AG20443 (cell line): ENCODE data around the gene TTC28.
A peak's percentile ranks its signal among the peaks of the same experiment; 100 is the strongest.
"Not testable (repeated sequence)": the region's sequence is repeated elsewhere in the genome, so short reads cannot be mapped to it uniquely, and the experiment has no call there.

Experiments
- DNase-seq: peaks from one replicate; pipeline ENCODE4 v3.0.0; 2012; ENCODE audit warnings: low spot score, mixed read lengths

TTC28 gene

DNA sequence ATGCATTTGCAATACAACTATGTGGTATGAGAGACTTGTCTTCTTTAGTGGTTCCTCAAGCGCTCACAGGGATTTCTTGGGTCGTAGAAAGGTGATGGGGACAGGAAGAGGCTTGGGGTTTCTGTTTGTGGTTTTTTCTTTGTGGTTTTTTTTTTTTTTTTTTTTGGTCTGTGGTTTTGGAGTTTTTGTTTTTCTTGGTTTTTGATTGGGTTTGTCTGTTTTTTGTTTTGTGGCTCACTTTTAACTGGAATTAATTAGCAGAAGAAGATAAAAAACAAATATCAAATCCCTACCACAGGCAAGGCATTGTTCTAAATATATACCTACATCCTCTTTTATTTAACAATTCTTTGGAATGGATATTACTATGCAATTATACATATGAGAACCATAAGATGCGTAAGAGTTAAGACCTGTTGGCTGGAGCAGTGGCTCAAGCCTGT, 5.5 kb downstream of the TTC28 start:
- DNase-seq, result peak; percentile 18

DNA sequence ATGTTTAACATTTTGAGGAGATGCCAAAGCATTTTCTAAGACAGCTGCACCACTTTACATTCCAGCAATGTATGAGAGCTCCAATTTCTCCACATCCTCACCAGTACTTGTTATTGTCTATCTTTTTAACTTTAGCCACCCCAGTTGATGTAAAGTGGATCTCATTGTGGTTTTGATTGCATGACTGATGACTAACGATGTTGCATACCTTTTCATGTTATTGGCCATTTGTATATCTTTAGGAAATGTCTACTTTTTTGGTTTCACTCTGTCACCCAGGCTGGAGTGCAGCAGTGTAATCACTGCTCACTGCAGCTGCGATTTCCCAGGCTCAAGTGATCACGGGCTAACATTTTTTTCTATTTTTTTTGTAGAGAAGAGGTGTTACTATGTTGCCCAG, 8.9 kb downstream of the TTC28 start:
- no peak for DNase-seq

DNA sequence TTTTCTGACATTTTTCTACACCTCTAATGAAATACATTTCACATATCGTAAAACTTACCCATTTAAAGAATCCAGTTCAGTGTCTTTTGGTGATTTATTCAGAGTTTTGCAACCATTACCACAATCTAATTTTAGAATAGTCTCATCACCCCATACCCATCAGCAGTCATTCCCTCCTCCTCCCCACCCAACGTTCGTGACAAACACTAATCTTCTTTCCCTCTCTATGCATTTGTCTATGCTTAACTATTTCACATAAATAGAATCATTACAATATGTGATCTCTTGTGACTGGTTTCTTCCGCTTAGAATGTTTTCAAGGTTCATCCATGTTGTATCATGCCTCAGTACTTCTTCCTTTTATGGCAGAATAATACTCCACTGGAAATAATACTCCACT, 9.5 kb downstream of the TTC28 start:
- DNase-seq, result peak; percentile 34

DNA sequence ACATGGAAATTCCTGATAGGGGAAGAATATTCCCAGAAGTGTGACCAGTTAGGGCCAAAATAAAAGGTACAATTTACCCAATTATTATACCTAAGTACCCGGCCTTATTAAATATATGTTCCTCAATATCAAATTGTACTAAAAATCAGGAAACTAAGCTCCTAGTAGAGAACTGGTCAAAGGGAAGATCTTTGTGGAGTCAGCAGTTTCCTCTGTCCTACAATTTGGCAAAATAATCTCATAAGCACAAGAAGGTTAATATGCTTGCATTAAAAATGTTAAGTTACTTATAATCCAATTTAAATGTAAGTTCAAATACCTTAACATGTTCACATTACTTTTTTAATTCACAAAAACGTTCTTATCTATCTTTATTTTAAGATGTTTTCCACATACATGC, 10.3 kb downstream of the TTC28 start:
- DNase-seq, result no peak

GRCh38 chr22:28663569-28663942, 16.1 kb downstream of the TTC28 start:
- DNase-seq, result not testable (repeated sequence)

DNA sequence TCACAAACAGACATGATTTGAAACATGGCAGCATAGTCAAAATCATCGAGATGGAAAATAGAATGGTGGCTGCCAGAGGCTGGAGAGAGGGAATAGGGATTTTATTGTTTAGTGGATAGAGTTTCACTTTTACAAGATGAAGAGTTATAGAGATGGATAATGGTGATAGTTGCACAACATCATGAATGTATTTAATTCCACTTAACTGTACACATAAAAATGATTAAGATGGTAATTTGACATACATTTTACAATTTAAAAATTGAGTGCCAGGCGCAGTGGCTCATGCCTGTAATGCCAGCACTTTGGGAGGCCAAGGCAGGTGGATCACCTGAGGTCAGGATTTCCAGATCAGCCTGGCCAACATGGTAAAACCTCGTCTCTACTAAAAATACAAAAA, 21.2 kb downstream of the TTC28 start:
- no peak for DNase-seq

DNA sequence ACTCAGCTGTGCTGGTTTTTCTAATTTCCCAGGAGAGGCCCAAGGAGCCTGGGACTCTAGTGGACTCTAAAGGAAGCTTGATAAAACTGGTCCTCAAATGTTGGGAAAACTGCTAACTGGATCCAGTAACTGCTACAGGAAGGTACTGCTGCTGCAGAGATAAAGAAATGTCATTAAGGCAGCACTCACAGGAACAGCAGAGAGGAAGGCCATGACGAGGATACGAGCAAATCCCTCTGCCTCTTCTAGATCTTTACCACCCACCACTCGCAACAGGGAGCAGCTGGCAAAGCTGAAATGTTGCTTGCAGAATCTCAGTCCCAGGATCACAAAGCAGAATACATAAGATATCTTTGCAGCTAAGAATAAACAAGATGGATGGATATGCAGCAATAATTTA, 23.5 kb downstream of the TTC28 start:
- no peak for DNase-seq

GRCh38 chr22:28650463-28650862, 29.2 kb downstream of the TTC28 start:
- no peak for DNase-seq

GRCh38 chr22:28648792-28649191, 30.8 kb downstream of the TTC28 start:
- DNase-seq, result no peak

- DNase-seq, result no peak
These were observed 32.4 kb downstream of the TTC28 start for GRCh38 chr22:28647216-28647615.

DNA sequence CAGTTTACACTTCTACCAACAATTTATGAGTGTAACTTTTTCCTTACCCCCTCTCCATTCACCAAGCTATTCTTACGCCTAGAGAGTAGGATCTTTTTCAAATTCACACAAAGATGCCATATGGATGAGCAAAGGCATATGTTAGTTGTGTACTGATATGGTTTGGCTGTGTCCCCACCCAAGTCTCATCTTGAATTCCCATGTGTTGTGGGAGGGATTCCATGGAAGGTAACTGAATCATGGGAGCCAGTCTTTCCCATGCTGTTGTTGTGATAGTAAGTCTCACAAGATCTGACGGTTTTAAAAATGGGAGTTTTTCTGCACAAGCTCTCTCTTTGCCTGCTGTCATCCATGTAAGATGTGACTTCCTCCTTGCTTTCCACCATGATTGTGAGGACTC, 40.3 kb downstream of the TTC28 start:
- no peak for DNase-seq

GRCh38 chr22:28637225-28637624, 42.4 kb downstream of the TTC28 start:
- no peak for DNase-seq

DNA sequence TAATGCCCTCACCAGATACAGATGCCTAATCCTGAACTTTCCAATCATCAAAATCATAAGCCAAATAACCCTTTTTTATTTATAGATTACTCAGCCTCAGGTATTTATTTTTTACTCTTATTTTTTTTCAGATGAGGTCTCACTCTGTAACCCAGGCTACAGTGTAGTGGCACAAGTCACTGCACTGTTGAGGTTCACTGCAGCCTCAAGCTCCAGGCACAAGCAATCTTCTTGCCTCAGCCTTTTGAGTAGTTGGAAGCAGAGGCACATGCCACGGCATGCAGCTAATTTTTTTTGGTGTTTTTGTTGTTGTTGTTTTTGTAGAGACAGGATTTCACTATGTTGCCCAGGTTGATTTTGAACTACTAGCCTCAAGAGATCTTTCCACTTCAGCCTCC, 49.5 kb downstream of the TTC28 start:
- no peak for DNase-seq

DNA sequence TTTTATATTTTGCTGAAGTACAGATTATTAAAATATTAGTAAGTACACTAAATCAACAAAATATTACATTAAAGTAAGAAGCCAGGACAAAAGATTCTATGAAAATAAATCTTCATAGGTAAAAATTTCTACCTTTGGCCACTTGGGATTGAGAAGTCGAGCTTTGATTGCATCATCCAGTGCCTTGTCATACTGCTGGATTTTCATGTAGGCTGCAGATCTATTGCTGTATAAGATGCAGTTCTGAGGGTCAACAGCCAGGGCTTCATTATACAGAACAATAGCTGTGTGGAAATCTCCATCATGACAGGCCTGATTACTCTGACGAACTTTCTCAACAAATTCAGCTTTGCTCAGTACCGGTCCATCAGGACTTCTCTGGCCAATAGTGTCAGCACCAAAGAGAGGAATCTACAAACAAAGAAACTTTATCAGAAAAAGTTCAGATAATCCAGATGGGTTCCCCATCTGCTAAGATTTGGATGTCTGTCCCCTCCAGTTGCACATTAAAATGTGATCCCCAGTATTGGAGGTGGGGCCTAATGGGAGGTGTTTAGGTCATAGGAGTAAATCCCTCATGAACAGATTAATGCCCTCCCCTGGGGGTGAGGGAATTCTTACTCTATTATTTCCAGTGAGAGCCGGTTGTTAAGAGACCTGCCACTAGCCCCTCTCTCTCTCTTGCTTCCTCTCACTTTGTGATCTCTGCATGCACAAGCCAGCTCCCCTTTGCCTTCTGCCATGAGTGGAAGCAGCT, 50.0 kb downstream of the TTC28 start:
- DNase-seq, result no peak

DNA sequence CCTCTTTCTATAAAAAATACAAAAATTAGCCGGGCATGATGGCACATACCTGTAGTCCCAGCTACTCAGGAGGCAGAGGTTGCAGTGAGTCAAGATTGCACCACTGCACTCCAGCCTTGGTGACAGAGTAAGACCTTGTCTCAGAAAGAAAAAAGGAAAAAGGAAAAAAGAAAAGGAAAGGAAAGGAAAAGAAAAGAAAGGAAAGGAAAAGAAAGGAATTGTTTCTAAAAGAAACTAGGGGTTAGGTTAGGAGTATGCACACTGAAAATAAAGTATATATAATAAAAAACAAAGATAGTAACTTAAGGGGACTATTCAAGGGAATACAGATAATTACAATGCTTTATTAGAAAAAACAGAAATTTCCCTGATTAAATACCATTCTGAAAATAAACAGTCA, 50.9 kb downstream of the TTC28 start:
- no peak for DNase-seq

- no peak for DNase-seq
These were observed 51.8 kb downstream of the TTC28 start for GRCh38 chr22:28627791-28628190.

- DNase-seq, result no peak
These were observed 59.3 kb downstream of the TTC28 start for GRCh38 chr22:28620244-28620922.

- DNase-seq, result no peak
These were observed 60.4 kb downstream of the TTC28 start for GRCh38 chr22:28619236-28619635.

DNA sequence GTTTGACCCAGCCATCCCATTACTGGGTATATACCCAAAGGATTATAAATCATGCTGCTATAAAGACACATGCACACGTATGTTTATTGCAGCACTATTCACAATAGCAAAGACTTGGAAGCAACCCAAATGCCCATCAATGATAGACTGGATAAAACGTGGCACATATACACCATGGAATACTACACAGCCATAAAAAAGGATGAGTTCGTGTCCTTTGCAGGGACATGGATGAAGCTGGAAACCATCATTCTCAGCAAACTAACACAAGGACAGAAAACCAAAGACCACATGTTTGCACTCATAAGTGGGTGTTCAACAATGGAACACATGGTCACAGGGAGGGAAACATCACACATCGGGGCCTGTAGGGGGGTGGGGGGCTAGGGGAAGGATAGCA, 64.2 kb downstream of the TTC28 start:
- not testable (repeated sequence) for DNase-seq

GRCh38 chr22:28609921-28610320, 69.7 kb downstream of the TTC28 start:
- DNase-seq, result no peak

- DNase-seq, result no peak
These were observed 71.1 kb downstream of the TTC28 start for GRCh38 chr22:28608546-28608945.

DNA sequence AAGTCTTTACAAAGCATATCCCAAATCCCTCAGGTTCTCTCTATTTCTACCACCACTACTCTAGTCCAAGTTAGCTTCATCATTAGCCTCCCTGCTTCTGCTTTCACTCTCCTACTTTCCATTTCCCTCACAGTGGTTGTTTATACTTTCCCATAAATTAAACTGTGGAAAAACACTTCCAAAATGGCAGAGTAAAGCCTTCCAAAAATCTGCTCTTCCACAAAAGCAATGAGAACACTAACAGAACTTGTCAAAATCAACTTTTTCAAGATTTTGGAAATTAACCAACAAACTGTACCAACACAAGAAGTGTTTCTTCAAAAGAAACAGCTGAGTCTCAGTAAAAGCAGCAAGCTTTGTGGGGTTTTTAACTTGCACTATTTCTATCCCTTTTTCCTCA, 71.8 kb downstream of the TTC28 start:
- no peak for DNase-seq

- no peak for DNase-seq
These were observed 74.5 kb downstream of the TTC28 start for GRCh38 chr22:28604966-28605761.
